ENCODE data around the gene TSPAN16. TPM values are rescaled to one million over a fixed set of nuclear protein-coding genes. Genes with fewer than 3 reads are reported as not detected.
"Not testable (repeated sequence)": the region's sequence is repeated elsewhere in the genome, so short reads cannot be mapped to it uniquely, and the experiment has no call there.

Gene TSPAN16
- total RNA-seq, 1 donor from 2014 or later, result not detected

- peaks cover 12% of the 10 kb centered on the region for H3K4me1 Mint-ChIP-seq (ENCODE audit: low read depth)
- no peak overlapping the region for H3K4me3 Mint-ChIP-seq (ENCODE audit: unreplicated experiment)
- peaks cover 5% of the 10 kb centered on the region for H3K27me3 Mint-ChIP-seq (ENCODE audit: low read depth)
- no peak overlapping the region for H3K27ac Mint-ChIP-seq (ENCODE audit: unreplicated experiment)
- DNase-seq (ENCODE audit: low spot score), result no peak
- no peak for TF ChIP-seq CTCF (IDR thresholded peaks at IDR 0.05)
- no peaks in the 10 kb centered on the region for H3K9me3 Mint-ChIP-seq (ENCODE audit: low read depth)
- no peaks in the 10 kb centered on the region for H3K36me3 Mint-ChIP-seq (ENCODE audit: low read depth)
Measured at GRCh38 chr19:11296264-11296663, 304 bp downstream of the TSPAN16 start.

- Mint-ChIP-seq H3K9me3 (ENCODE audit: low read depth) (no peaks in the 10 kb centered on the region), H3K36me3 (ENCODE audit: low read depth) (no peaks in the 10 kb centered on the region), H3K27me3 (ENCODE audit: low read depth) (peaks cover 8% of the 10 kb centered on the region), H3K27ac (ENCODE audit: unreplicated experiment) (no peak overlapping the region), H3K4me1 (ENCODE audit: low read depth) (peaks cover 2% of the 10 kb centered on the region), H3K4me3 (ENCODE audit: unreplicated experiment) (no peak overlapping the region)
- DNase-seq (ENCODE audit: low spot score), result no peak
- TF ChIP-seq CTCF (IDR thresholded peaks at IDR 0.05), result no peak
Measured at GRCh38 chr19:11299946-11300810, 4.2 kb downstream of the TSPAN16 start.

DNA sequence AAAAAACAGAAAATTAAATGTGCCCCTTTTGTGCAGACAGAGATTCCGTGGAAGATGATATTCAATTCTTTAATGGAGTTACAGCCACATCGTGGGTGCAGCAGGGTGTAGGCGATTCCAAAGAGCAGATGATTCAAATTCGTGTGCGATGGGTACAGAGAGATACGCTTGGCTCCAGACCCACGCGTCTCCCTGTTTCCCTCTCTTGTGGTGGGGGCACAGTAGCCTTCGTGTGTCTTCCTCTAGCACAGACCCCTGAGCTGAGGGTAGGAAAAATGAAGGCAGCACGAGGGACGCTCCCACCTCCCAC lies 4.8 kb downstream of the TSPAN16 start:
- Mint-ChIP-seq H3K4me1 (ENCODE audit: low read depth) (peaks cover 2% of the 10 kb centered on the region), H3K27ac (ENCODE audit: unreplicated experiment) (no peak overlapping the region), H3K36me3 (ENCODE audit: low read depth) (no peaks in the 10 kb centered on the region), H3K4me3 (ENCODE audit: unreplicated experiment) (no peak overlapping the region), H3K27me3 (ENCODE audit: low read depth) (peaks cover 10% of the 10 kb centered on the region), H3K9me3 (ENCODE audit: low read depth) (no peaks in the 10 kb centered on the region)
- DNase-seq (ENCODE audit: low spot score), result no peak
- no peak for TF ChIP-seq CTCF (IDR thresholded peaks at IDR 0.05)

DNA sequence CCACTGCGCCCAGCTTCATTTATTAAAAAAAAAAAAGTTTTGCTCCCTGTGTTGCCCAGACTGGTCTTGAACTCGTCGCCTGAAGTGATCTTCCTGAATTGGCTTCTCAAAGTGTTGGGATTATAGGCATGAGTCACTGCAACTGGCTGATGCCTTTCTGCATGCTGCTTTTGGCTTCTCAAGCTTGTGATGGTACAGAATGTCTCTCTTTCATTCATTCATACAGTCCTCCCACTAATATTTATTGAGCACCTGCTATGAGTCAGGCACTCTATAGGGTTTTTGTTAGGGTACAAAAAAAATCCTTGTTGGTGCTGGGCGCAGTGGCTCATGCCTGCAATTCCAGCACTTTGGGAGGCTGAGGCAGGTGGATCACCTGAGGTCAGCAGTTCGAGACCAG lies 9.0 kb downstream of the TSPAN16 start:
- no peaks in the 10 kb centered on the region for H3K36me3 Mint-ChIP-seq (ENCODE audit: low read depth)
- no peaks in the 10 kb centered on the region for H3K4me1 Mint-ChIP-seq (ENCODE audit: low read depth)
- H3K4me3 Mint-ChIP-seq (ENCODE audit: unreplicated experiment), result no peak overlapping the region
- H3K27me3 Mint-ChIP-seq (ENCODE audit: low read depth), result peaks cover 12% of the 10 kb centered on the region
- no peaks in the 10 kb centered on the region for H3K9me3 Mint-ChIP-seq (ENCODE audit: low read depth)
- no peak for TF ChIP-seq CTCF (IDR thresholded peaks at IDR 0.05)
- no peak overlapping the region for H3K27ac Mint-ChIP-seq (ENCODE audit: unreplicated experiment)
- DNase-seq (ENCODE audit: low spot score), result no peak

GRCh38 chr19:11306337-11306736 lies 10.4 kb downstream of the TSPAN16 start:
- Mint-ChIP-seq H3K9me3 (ENCODE audit: low read depth) (no peaks in the 10 kb centered on the region), H3K4me1 (ENCODE audit: low read depth) (no peaks in the 10 kb centered on the region), H3K36me3 (ENCODE audit: low read depth) (no peaks in the 10 kb centered on the region), H3K27me3 (ENCODE audit: low read depth) (peaks cover 7% of the 10 kb centered on the region), H3K4me3 (ENCODE audit: unreplicated experiment) (no peak overlapping the region), H3K27ac (ENCODE audit: unreplicated experiment) (no peak overlapping the region)
- DNase-seq (ENCODE audit: low spot score), result no peak
- no peak for TF ChIP-seq CTCF (IDR thresholded peaks at IDR 0.05)

GRCh38 chr19:11320278-11320995 lies 24.5 kb downstream of the TSPAN16 start:
- H3K36me3 Mint-ChIP-seq (ENCODE audit: low read depth); H3K9me3 Mint-ChIP-seq (ENCODE audit: low read depth); H3K27ac Mint-ChIP-seq (ENCODE audit: unreplicated experiment); H3K27me3 Mint-ChIP-seq (ENCODE audit: low read depth); DNase-seq (ENCODE audit: low spot score); H3K4me3 Mint-ChIP-seq (ENCODE audit: unreplicated experiment): not testable (repeated sequence)
- peaks cover 37% of the 10 kb centered on the region for H3K4me1 Mint-ChIP-seq (ENCODE audit: low read depth)

All from chondrocyte (in vitro differentiated cells).